B cell (primary cell): Measurements from ENCODE around the gene RPL27. TPM values are rescaled to one million over a fixed set of nuclear protein-coding genes. Genes with fewer than 3 reads are reported as not detected.

Experiments
- ATAC-seq: fragments of 200-7000 bp; cut with Tn5 transposase; one replicate; pipeline ENCODE4 v1.10.0; 2021; ENCODE audit warnings: low read depth, mild to moderate bottlenecking, moderate number of reproducible peaks, moderate library complexity
- CTCF ChIA-PET: fragments of 350-600 bp; sonication (Branson Sonifier 250); formaldehyde crosslinking; loops from one replicate; lab custom pipeline; 2021; ENCODE audit warnings: antibody characterized with exemption, inconsistent platforms; lab: Charles Lee
- POLR2A ChIA-PET: fragments of 350-600 bp; sonication (Branson Sonifier 250); formaldehyde crosslinking; loops from one replicate; lab custom pipeline; 2021; ENCODE audit warnings: antibody characterized with exemption; lab: Charles Lee
- DNase-seq: peaks from one replicate; pipeline ENCODE4 v3.0.0; 2013
- H2AFZ ChIP-seq: 2 replicates; pipeline ENCODE4 v1.6.1; 2012; ENCODE audit warnings: mild to moderate bottlenecking, low read depth, low read length; ENCODE audit not compliant: insufficient read depth, poor library complexity, severe bottlenecking
- H3K27ac ChIP-seq, 2 donors: 1 replicate in 1 of 2; 2 replicates in 1 of 2; pipeline ENCODE4 v1.5.1; 2012 to 2013; ENCODE audit warnings: low read length in 2 of 2, mild to moderate bottlenecking in 2 of 2, moderate library complexity in 1 of 2
- H3K27me3 ChIP-seq, 4 experiments: fragments of 200-600 bp in 1 of 4; sonication (generic) in 1 of 4; replicated peaks in 1 of 4; 1 replicate in 2 of 4; 2 replicates in 2 of 4; pipeline versions ENCODE4 v1.6.1 to v1.7.0; 2013 to 2016; ENCODE audit warnings: low read length in 3 of 4, mild to moderate bottlenecking in 2 of 4, mixed read lengths in 1 of 4, moderate library complexity in 1 of 4; ENCODE audit not compliant: insufficient read depth in 4 of 4, control insufficient read depth in 3 of 4; ENCODE audit errors: control extremely low read depth in 1 of 4
- H3K36me3 ChIP-seq, 2 experiments: replicated peaks in 1 of 2; 1 replicate in 1 of 2; 2 replicates in 1 of 2; pipeline versions ENCODE4 v1.6.1 to v1.7.1; 2013; ENCODE audit warnings: low read length in 1 of 2; ENCODE audit not compliant: insufficient read depth in 2 of 2, control insufficient read depth in 1 of 2; ENCODE audit errors: control extremely low read depth in 1 of 2, extremely low read depth in 1 of 2
- H3K4me1 ChIP-seq, 2 donors: fragments of 200-600 bp in 1 of 2; sonication (generic) in 1 of 2; 1 replicate in 1 of 2; 2 replicates in 1 of 2; pipeline versions ENCODE4 v1.5.1 to v1.6.1; 2013 to 2017; ENCODE audit warnings: low read length in 2 of 2; ENCODE audit not compliant: control insufficient read depth in 2 of 2, insufficient read depth in 2 of 2
- H3K4me2 ChIP-seq: replicated peaks from 2 replicates; pipeline ENCODE3; 2012; ENCODE audit warnings: mild to moderate bottlenecking, low read depth, low read length; ENCODE audit not compliant: poor library complexity, severe bottlenecking
- H3K4me3 ChIP-seq, 5 experiments: fragments of 200-600 bp in 1 of 5; sonication (generic) in 1 of 5; 1 replicate in 3 of 5; 2 replicates in 2 of 5; pipeline versions ENCODE4 v1.5.1 to v1.7.0; 2011 to 2016; ENCODE audit warnings: low read length in 4 of 5, mild to moderate bottlenecking in 4 of 5, low read depth in 2 of 5, control low read depth in 1 of 5, moderate library complexity in 1 of 5; ENCODE audit not compliant: insufficient read depth in 1 of 5; ENCODE audit errors: control extremely low read depth in 1 of 5, extremely low read depth in 1 of 5
- H3K79me2 ChIP-seq: fragments of 200-600 bp; sonication (generic); one replicate; pipeline ENCODE4 v1.6.0; 2016; ENCODE audit warnings: low read length; ENCODE audit not compliant: control insufficient read depth, insufficient read depth
- H3K9ac ChIP-seq: fragments of 200-600 bp; sonication (generic); 2 replicates; pipeline ENCODE4 v1.6.1; 2017; ENCODE audit warnings: mild to moderate bottlenecking, low read length, moderate library complexity
- H3K9me3 ChIP-seq, 3 donors: one replicate each; pipeline versions ENCODE4 v1.6.1 to v1.7.1; 2013; ENCODE audit warnings: low read length in 2 of 3; ENCODE audit not compliant: control insufficient read depth in 2 of 3, insufficient read depth in 1 of 3; ENCODE audit errors: control extremely low read depth in 1 of 3
- H4K20me1 ChIP-seq: 2 replicates; pipeline ENCODE4 v1.6.0; 2012; ENCODE audit warnings: mild to moderate bottlenecking, low read length; ENCODE audit not compliant: insufficient read depth, control insufficient read depth, poor library complexity, severe bottlenecking
- H3K27ac Mint-ChIP-seq: one replicate; pipeline ENCODE4 v1.8.0; 2021; ENCODE audit warnings: mixed read lengths
- H3K27me3 Mint-ChIP-seq: one replicate; pipeline ENCODE4 v1.8.0; 2021; ENCODE audit warnings: mixed read lengths
- H3K4me1 Mint-ChIP-seq: one replicate; pipeline ENCODE4 v1.8.0; 2021; ENCODE audit warnings: mixed read lengths
- H3K4me3 Mint-ChIP-seq: one replicate; pipeline ENCODE4 v1.8.0; 2021; ENCODE audit warnings: mixed read lengths
- H3K9me3 Mint-ChIP-seq: one replicate; pipeline ENCODE4 v1.8.0; 2022; ENCODE audit warnings: mixed read lengths; ENCODE audit not compliant: insufficient read depth
- CTCF ChIP-seq: fragments of 200-600 bp; IDR thresholded peaks from one replicate; pipeline ENCODE4 v1.8.0; 2022; ENCODE audit warnings: antibody characterized with exemption, mild to moderate bottlenecking
- EZH2 ChIP-seq: IDR thresholded peaks from 2 replicates; pipeline ENCODE4 v1.6.1; 2012; ENCODE audit warnings: borderline replicate concordance, low read depth, mild to moderate bottlenecking, moderate library complexity, low read length; ENCODE audit not compliant: insufficient read depth, poor library complexity, severe bottlenecking
- WGBS: methylation state at CpG from one replicate; pipeline ENCODE4 v1.1.5; 2013; ENCODE audit warnings: missing lambda C conversion rate; ENCODE audit not compliant: insufficient coverage; 5-methylcytosine and 5-hydroxymethylcytosine counted together
- intact Hi-C: fragments of 100-400 bp; cut with micrococcal nuclease; formaldehyde crosslinking; loops from one replicate; pipeline ENCODE4 v1.10.0; 2022
- polyA plus RNA-seq: library from polyadenylated mRNA; depleted of rRNA; stranded (reverse); fragments of >200 nt; gene quantifications from 2 replicates; pipeline ENCODE4 v1.2.3, GENCODE V29; 2012
- total RNA-seq, 2 donors: library from RNA; stranded (reverse); fragments of 120-200 nt in 1 of 2; gene quantifications; 1 replicate in 1 of 2; 2 replicates in 1 of 2; pipeline versions ENCODE4 v1.2.3 to v1.2.4, GENCODE V29; 2013 to 2022

Gene RPL27
- total and polyA plus RNA-seq, 2 donors (not counting 1 experiment from before 2014, with no cell fraction given), result 1,087 to 3,493 TPM

DNA sequence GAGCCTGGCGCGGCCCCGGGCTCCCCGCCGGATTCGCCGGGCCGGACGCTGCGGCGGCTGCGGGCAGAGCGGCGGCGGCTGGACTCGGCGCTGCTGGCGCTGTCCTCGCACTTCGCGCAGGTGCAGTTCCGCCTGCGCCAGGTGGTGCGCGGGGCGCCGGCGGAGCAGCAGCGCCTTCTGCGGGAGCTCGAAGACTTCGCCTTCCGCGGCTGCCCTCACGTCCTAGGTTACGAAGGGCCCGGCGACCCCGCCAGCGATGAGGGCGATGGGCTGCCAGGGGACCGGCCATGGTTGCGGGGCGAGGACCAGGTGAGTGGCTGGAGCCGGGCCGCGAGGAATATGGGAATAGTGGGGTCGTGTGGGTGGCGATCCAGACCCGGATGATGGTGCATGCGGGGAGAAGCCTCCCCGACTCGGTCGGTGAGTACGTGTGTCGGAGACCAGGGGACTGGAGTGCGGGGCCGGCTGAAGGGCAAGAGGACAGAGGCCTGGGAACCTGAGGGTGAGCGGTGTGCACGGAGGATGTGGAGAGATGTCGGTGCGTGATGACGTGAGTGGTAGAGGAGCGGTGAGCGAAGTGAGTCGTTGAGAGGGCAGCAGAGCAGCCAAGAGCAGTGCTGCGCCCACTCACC is 17.3 kb upstream of the RPL27 start:
- Histone ChIP-seq H3K4me3 (peak overlapping the region; percentile 83 to 90 (median 88)), H3K36me3 (peaks cover 0 to 3% of the 10 kb centered on the region in 2 experiments), H3K4me1 (peaks cover 46 to 57% of the 10 kb centered on the region in 2 donors), H3K79me2 (peaks cover 51% of the 10 kb centered on the region), H3K9me3 (no peaks in the 10 kb centered on the region), H3K9ac (peak overlapping the region; percentile 79), H4K20me1 (no peaks in the 10 kb centered on the region), H3K27ac (peak overlapping the region; percentile 80 to 86), H2AFZ (peak overlapping the region; percentile 81), H3K4me2 (peak overlapping the region; percentile 93), H3K27me3 (no peaks in the 10 kb centered on the region)
- Mint-ChIP-seq H3K9me3 (no peaks in the 10 kb centered on the region), H3K27ac (peak overlapping the region; percentile 95), H3K4me3 (peak overlapping the region; percentile 99), H3K27me3 (no peaks in the 10 kb centered on the region), H3K4me1 (peaks cover 50% of the 10 kb centered on the region)
- TF ChIP-seq EZH2, result no peak
- peak; percentile 42 for TF ChIP-seq CTCF
- intact Hi-C loops, result loop anchor here (1.0 to 10.0 kb wide), 7 partner anchors 17 to 407 kb away; partner anchors contain the start of genes AARSD1, PLEKHH3, PSME3 and RETREG3
- DNase-seq (peak; percentile 70), ATAC-seq (peak; percentile 61)
- WGBS, result under 1% methylated on average over 63 of the region's 67 CpGs
- POLR2A ChIA-PET, result interaction anchor here (2.2 kb wide), 1 partner anchor 17 kb away, joined by 13 read pairs; the partner anchor contains the start of gene RPL27
- CTCF ChIA-PET, result interaction anchor here (1.0 to 2.2 kb wide), 3 partner anchors 12 to 354 kb away, joined by 3 to 14 read pairs (median 4); partner anchors contain the start of gene RPL27

GRCh38 chr17:42982266-42982665 is 16.0 kb upstream of the RPL27 start:
- Histone ChIP-seq H3K4me1 (peaks cover 60 to 71% of the 10 kb centered on the region in 2 donors), H3K27ac (peak overlapping the region; percentile 19 to 86), H3K9me3 (no peaks in the 10 kb centered on the region), H2AFZ (no peak overlapping the region), H4K20me1 (no peaks in the 10 kb centered on the region), H3K27me3 (no peaks in the 10 kb centered on the region), H3K4me3 (no peak overlapping the region), H3K79me2 (peaks cover 58% of the 10 kb centered on the region), H3K4me2 (peak overlapping the region; percentile 93), H3K9ac (no peak overlapping the region), H3K36me3 (peaks cover 0 to 7% of the 10 kb centered on the region in 2 experiments)
- ChIA-PET CTCF (no interaction called here), POLR2A (interaction anchor here (0.7 kb wide), 1 partner anchor 1156 kb away, joined by 5 read pairs; no protein-coding TSS in a partner anchor)
- H3K9me3 Mint-ChIP-seq, result no peaks in the 10 kb centered on the region
- no peaks in the 10 kb centered on the region for H3K27me3 Mint-ChIP-seq
- peak overlapping the region; percentile 71 for H3K27ac Mint-ChIP-seq
- DNase-seq (no peak), ATAC-seq (no peak)
- TF ChIP-seq CTCF (no peak), EZH2 (no peak)
- H3K4me1 Mint-ChIP-seq, result peaks cover 61% of the 10 kb centered on the region
- H3K4me3 Mint-ChIP-seq, result peak overlapping the region; percentile 99
- intact Hi-C loops, result loop anchor here (10.0 kb wide), 1 partner anchor 307 kb away; the partner anchor contains the start of gene PLEKHH3
